Mesothelial cell of epicardium (in vitro differentiated cells): Measurements from ENCODE around the gene ADRM1. TPM values are rescaled to one million over a fixed set of nuclear protein-coding genes. Genes with fewer than 3 reads are reported as not detected.

Experiments
- DNase-seq, 2 experiments: peaks; one replicate each; pipeline ENCODE4 v3.0.0; 2021; ENCODE audit warnings: low spot score in 2 of 2; ENCODE audit not compliant: unreplicated experiment in 2 of 2
- H3K27ac Mint-ChIP-seq: 2 replicates; pipeline ENCODE4 v1.8.0; 2021; ENCODE audit warnings: mixed read lengths
- H3K27me3 Mint-ChIP-seq: 2 replicates; pipeline ENCODE4 v1.8.0; 2021; ENCODE audit warnings: low read depth, mixed read lengths
- H3K36me3 Mint-ChIP-seq: 2 replicates; pipeline ENCODE4 v1.8.0; 2021; ENCODE audit warnings: mixed read lengths
- H3K4me1 Mint-ChIP-seq: 2 replicates; pipeline ENCODE4 v1.8.0; 2021; ENCODE audit warnings: mixed read lengths
- H3K4me3 Mint-ChIP-seq: 2 replicates; pipeline ENCODE4 v1.8.0; 2021; ENCODE audit warnings: mild to moderate bottlenecking, moderate library complexity, mixed read lengths
- H3K9me3 Mint-ChIP-seq: 2 replicates; pipeline ENCODE4 v1.8.0; 2021; ENCODE audit warnings: mixed read lengths
- CTCF ChIP-seq: fragments of 200-600 bp; sonication (generic); IDR thresholded peaks from one replicate; pipeline ENCODE4 v1.5.0; 2021; ENCODE audit warnings: antibody characterized with exemption; ENCODE audit not compliant: unreplicated experiment
- total RNA-seq: library from RNA; stranded (reverse); gene quantifications from 3 replicates; pipeline ENCODE4 v1.2.1, GENCODE V29; 2021

The ADRM1 gene
- total RNA-seq, 1 donor from 2014 or later = 59.0 TPM

GRCh38 chr20:62333820-62334595 is 31.2 kb downstream of the ADRM1 start:
- Mint-ChIP-seq H3K27ac (no peak overlapping the region), H3K4me1 (no peaks in the 10 kb centered on the region), H3K4me3 (no peak overlapping the region), H3K9me3 (no peaks in the 10 kb centered on the region), H3K36me3 (peaks cover 7% of the 10 kb centered on the region), H3K27me3 (no peaks in the 10 kb centered on the region)
- no peak for TF ChIP-seq CTCF
- no peak for DNase-seq

- Mint-ChIP-seq H3K27me3 (no peaks in the 10 kb centered on the region), H3K9me3 (no peaks in the 10 kb centered on the region), H3K4me3 (no peak overlapping the region), H3K27ac (no peak overlapping the region), H3K4me1 (no peaks in the 10 kb centered on the region), H3K36me3 (peaks cover 14% of the 10 kb centered on the region)
- DNase-seq = no peak
- no peak for TF ChIP-seq CTCF
Measured at GRCh38 chr20:62334881-62335280, 32.1 kb downstream of the ADRM1 start.

GRCh38 chr20:62335532-62335931 is 32.7 kb downstream of the ADRM1 start:
- Mint-ChIP-seq H3K27ac (no peak overlapping the region), H3K36me3 (peaks cover 15% of the 10 kb centered on the region), H3K27me3 (no peaks in the 10 kb centered on the region), H3K4me1 (no peaks in the 10 kb centered on the region), H3K4me3 (no peak overlapping the region), H3K9me3 (no peaks in the 10 kb centered on the region)
- no peak for TF ChIP-seq CTCF
- DNase-seq = no peak

- Mint-ChIP-seq H3K27ac (no peak overlapping the region), H3K4me3 (no peak overlapping the region), H3K36me3 (peaks cover 20% of the 10 kb centered on the region), H3K27me3 (no peaks in the 10 kb centered on the region), H3K9me3 (peaks cover under 1% of the 10 kb centered on the region), H3K4me1 (no peaks in the 10 kb centered on the region)
- no peak for DNase-seq
- TF ChIP-seq CTCF = no peak
Measured at GRCh38 chr20:62336329-62336728, 33.5 kb downstream of the ADRM1 start.

- no peak for TF ChIP-seq CTCF
- no peaks in the 10 kb centered on the region for H3K27me3 Mint-ChIP-seq
- no peak for DNase-seq
- H3K4me1 Mint-ChIP-seq = no peaks in the 10 kb centered on the region
- H3K36me3 Mint-ChIP-seq = peaks cover 25% of the 10 kb centered on the region
- H3K9me3 Mint-ChIP-seq = peaks cover 5% of the 10 kb centered on the region
- H3K27ac Mint-ChIP-seq = no peak overlapping the region
- H3K4me3 Mint-ChIP-seq = no peak overlapping the region
Measured at GRCh38 chr20:62336775-62337557, 34.2 kb downstream of the ADRM1 start.
